Measurements from ENCODE around the gene TEN1.

DNA sequence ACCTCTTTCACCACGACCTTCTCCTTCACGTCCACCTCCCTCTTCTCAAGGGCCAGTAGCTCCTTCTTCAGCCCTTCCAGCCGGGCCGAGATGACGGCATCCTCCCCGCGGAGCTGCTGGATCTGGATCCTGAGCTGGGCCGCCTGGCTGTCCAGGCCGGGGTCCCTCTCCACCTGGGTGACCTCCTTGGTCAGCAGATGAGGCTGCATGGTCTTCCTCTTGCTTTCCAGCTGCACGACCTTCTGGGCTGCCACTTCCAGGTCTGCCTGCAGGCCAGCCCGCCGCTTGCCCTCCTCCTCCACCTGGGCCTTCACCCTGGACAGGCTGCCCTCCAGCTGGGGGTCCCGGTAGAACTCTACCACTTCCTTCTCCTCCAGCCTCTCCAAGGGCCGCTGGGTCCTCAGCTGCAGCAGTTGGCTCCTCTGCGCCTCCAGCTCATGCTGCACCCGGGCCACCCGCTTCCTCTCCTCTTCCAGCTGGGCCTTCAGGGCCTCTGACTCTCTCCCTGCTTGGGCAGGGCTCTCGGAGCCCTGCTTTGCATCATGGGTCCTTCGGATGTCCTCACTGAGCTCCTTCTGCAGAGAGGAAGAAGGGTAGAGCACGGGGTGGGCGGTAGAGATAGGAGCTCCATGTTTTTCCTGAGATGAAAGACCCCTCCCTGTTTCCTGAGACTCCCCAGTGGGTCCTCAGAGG, 31.1 kb downstream of the TEN1 start:
- TF ChIP-seq JUND (IDR thresholded peaks at IDR 0.05), result no peak
- TF ChIP-seq, protein P1, sequence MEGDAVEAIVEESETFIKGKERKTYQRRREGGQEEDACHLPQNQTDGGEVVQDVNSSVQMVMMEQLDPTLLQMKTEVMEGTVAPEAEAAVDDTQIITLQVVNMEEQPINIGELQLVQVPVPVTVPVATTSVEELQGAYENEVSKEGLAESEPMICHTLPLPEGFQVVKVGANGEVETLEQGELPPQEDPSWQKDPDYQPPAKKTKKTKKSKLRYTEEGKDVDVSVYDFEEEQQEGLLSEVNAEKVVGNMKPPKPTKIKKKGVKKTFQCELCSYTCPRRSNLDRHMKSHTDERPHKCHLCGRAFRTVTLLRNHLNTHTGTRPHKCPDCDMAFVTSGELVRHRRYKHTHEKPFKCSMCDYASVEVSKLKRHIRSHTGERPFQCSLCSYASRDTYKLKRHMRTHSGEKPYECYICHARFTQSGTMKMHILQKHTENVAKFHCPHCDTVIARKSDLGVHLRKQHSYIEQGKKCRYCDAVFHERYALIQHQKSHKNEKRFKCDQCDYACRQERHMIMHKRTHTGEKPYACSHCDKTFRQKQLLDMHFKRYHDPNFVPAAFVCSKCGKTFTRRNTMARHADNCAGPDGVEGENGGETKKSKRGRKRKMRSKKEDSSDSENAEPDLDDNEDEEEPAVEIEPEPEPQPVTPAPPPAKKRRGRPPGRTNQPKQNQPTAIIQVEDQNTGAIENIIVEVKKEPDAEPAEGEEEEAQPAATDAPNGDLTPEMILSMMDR (IDR thresholded peaks at IDR 0.05; ENCODE audit: low read depth, low read length, missing input control), result no peak

All from liver (tissue), 3 donors.